ENCODE results near the gene AUTS2.

DNA sequence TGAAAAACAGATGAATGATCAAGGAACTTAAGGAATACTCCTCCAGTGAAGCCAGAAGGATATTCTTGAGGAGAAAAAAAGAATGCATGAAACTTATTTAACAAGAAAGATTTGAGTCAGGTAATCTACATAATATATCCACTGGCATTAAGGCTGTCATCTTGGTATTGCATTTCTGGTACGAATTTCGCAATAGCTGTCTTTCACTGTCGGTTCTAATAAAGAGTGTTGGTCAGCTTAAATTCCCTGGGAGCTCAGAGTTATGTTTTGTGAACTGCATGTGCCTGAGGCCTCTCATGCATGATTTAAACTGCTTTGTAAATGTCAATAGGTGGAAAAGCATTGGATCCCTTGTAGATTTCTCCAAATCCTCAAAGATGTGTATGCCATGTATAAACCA lies 968.4 kb downstream of the AUTS2 start:
- TF ChIP-seq EZH2phosphoT487 (IDR thresholded peaks at IDR 0.05; ENCODE audit: insufficient read depth, low read depth) (no peak), EZH2 (IDR thresholded peaks at IDR 0.05; ENCODE audit: insufficient read depth, poor library complexity, severe bottlenecking) (no peak)

All from GM23248 (cell line).